ENCODE data around the gene STAT5B. TPM values are rescaled to one million over a fixed set of nuclear protein-coding genes. Genes with fewer than 3 reads are reported as not detected.
A peak's percentile ranks its signal among the peaks of the same experiment; 100 is the strongest.

STAT5B gene
- total and polyA plus RNA-seq, 4 experiments from 2014 or later, result 91.3 to 261 (median 195) TPM

GRCh38 chr17:42272162-42272907 lies 3.9 kb downstream of the STAT5B start:
- ChIA-PET CTCF (ENCODE audit: partially characterized antibody) (interaction anchor here (1.1 to 3.9 kb wide), 3 partner anchors 12 to 23 kb away, joined by 3 to 35 read pairs (median 28); no protein-coding TSS in a partner anchor), POLR2A (ENCODE audit: partially characterized antibody) (interaction anchor here (2.1 to 13.6 kb wide), 5 partner anchors 16 to 116 kb away, joined by 8 to 286 read pairs (median 59); partner anchors contain the start of genes STAT3 and STAT5A)
- Histone ChIP-seq H3K36me3 (ENCODE audit: insufficient read depth, low read length) (no peaks in the 10 kb centered on the region), H3K27me3 (ENCODE audit: insufficient read depth, low read length) (no peaks in the 10 kb centered on the region), H3K27ac (ENCODE audit: low read depth, low read length) (peak overlapping the region; percentile 92), H3K4me1 (ENCODE audit: insufficient read depth, low read length) (peaks cover 79% of the 10 kb centered on the region), H3K9me3 (ENCODE audit: control insufficient read depth in 1 of 2, low read length in 2 of 2) (no peaks in the 10 kb centered on the region), H3K4me3 (ENCODE audit: low read length in 2 of 2) (peak overlapping the region; percentile 45 to 87)
- Mint-ChIP-seq H3K27ac (peak overlapping the region; percentile 96 to 100 (median 99)), H3K9me3 (peaks cover 0 to 4% (median 0%) of the 10 kb centered on the region in 8 donors), H3K4me3 (peak overlapping the region; percentile 79 to 100 (median 98)), H3K36me3 (peaks cover 3 to 33% of the 10 kb centered on the region in 2 donors), H3K4me1 (peaks cover 48 to 89% (median 65%) of the 10 kb centered on the region in 4 donors), H3K27me3 (no peaks in the 10 kb centered on the region)
- intact Hi-C loops (cut with micrococcal nuclease), result loop anchor here (1.0 to 10.0 kb wide), 2 partner anchors 24 to 48 kb away; no protein-coding TSS in a partner anchor
- peak in 4 of 5 donors; percentile 65 to 75 (median 68) for DNase-seq

GRCh38 chr17:42271779-42272035 lies 4.5 kb downstream of the STAT5B start:
- intact Hi-C loops (cut with micrococcal nuclease), result loop anchor here (1.0 to 10.0 kb wide), 2 partner anchors 23 to 47 kb away; no protein-coding TSS in a partner anchor
- Mint-ChIP-seq H3K4me1 (peaks cover 49 to 89% (median 65%) of the 10 kb centered on the region in 4 donors), H3K27ac (peak overlapping the region; percentile 96 to 100 (median 99)), H3K27me3 (no peaks in the 10 kb centered on the region), H3K36me3 (peaks cover 3 to 36% of the 10 kb centered on the region in 2 donors), H3K9me3 (peaks cover 0 to 4% (median 0%) of the 10 kb centered on the region in 8 donors), H3K4me3 (peak overlapping the region; percentile 79 to 100 (median 98))
- Histone ChIP-seq H3K27me3 (ENCODE audit: insufficient read depth, low read length) (no peaks in the 10 kb centered on the region), H3K36me3 (ENCODE audit: insufficient read depth, low read length) (no peaks in the 10 kb centered on the region), H3K9me3 (ENCODE audit: control insufficient read depth in 1 of 2, low read length in 2 of 2) (no peaks in the 10 kb centered on the region), H3K27ac (ENCODE audit: low read depth, low read length) (peak overlapping the region; percentile 92), H3K4me3 (ENCODE audit: low read length in 2 of 2) (peak overlapping the region; percentile 45 to 87), H3K4me1 (ENCODE audit: insufficient read depth, low read length) (peaks cover 79% of the 10 kb centered on the region)
- CTCF ChIA-PET (ENCODE audit: partially characterized antibody), result interaction anchor here (1.1 to 3.9 kb wide), 3 partner anchors 11 to 49 kb away, joined by 3 to 28 read pairs (median 12); no protein-coding TSS in a partner anchor
- POLR2A ChIA-PET (ENCODE audit: partially characterized antibody), result interaction anchor here (1.1 to 13.6 kb wide), 5 partner anchors 16 to 117 kb away, joined by 3 to 286 read pairs (median 59); partner anchors contain the start of genes STAT3 and STAT5A
- no peak for DNase-seq

GRCh38 chr17:42271006-42271778 lies 5.0 kb downstream of the STAT5B start:
- H3K27ac Mint-ChIP-seq, result peak overlapping the region; percentile 96 to 100 (median 99)
- DNase-seq, result no peak
- H3K4me3 Mint-ChIP-seq, result peak overlapping the region; percentile 79 to 100 (median 98)
- ChIA-PET POLR2A (ENCODE audit: partially characterized antibody) (interaction anchor here (1.1 to 13.6 kb wide), 5 partner anchors 15 to 117 kb away, joined by 3 to 286 read pairs (median 59); partner anchors contain the start of genes STAT3 and STAT5A), CTCF (ENCODE audit: partially characterized antibody) (interaction anchor here (1.1 to 3.9 kb wide), 4 partner anchors 10 to 59 kb away, joined by 3 to 28 read pairs (median 8); no protein-coding TSS in a partner anchor)
- peaks cover 82% of the 10 kb centered on the region for H3K4me1 ChIP-seq (ENCODE audit: insufficient read depth, low read length)
- intact Hi-C loops (cut with micrococcal nuclease), result loop anchor here (10.0 kb wide), 1 partner anchor 46 kb away; no protein-coding TSS in a partner anchor
- H3K4me3 ChIP-seq (ENCODE audit: low read length in 2 of 2), result peak overlapping the region; percentile 45 to 87
- no peaks in the 10 kb centered on the region for H3K27me3 Mint-ChIP-seq
- peaks cover 53 to 93% (median 69%) of the 10 kb centered on the region in 4 donors for H3K4me1 Mint-ChIP-seq
- H3K9me3 Mint-ChIP-seq, result peaks cover 0 to 4% (median 0%) of the 10 kb centered on the region in 8 donors
- H3K36me3 ChIP-seq (ENCODE audit: insufficient read depth, low read length), result no peaks in the 10 kb centered on the region
- H3K9me3 ChIP-seq (ENCODE audit: control insufficient read depth in 1 of 2, low read length in 2 of 2), result no peaks in the 10 kb centered on the region
- peak overlapping the region; percentile 92 for H3K27ac ChIP-seq (ENCODE audit: low read depth, low read length)
- H3K27me3 ChIP-seq (ENCODE audit: insufficient read depth, low read length), result no peaks in the 10 kb centered on the region
- peaks cover 7 to 40% of the 10 kb centered on the region in 2 donors for H3K36me3 Mint-ChIP-seq

GRCh38 chr17:42270596-42270995 lies 5.6 kb downstream of the STAT5B start:
- intact Hi-C loops (cut with micrococcal nuclease), result loop anchor here (10.0 kb wide), 1 partner anchor 46 kb away; no protein-coding TSS in a partner anchor
- ChIA-PET CTCF (ENCODE audit: partially characterized antibody) (interaction anchor here (1.1 to 3.9 kb wide), 3 partner anchors 22 to 59 kb away, joined by 3 to 28 read pairs (median 12); no protein-coding TSS in a partner anchor), POLR2A (ENCODE audit: partially characterized antibody) (interaction anchor here (1.1 to 13.6 kb wide), 4 partner anchors 9 to 20 kb away, joined by 3 to 286 read pairs (median 140); partner anchors contain the start of gene STAT5A)
- peaks cover 0 to 4% (median 0%) of the 10 kb centered on the region in 8 donors for H3K9me3 Mint-ChIP-seq
- no peak for DNase-seq
- no peaks in the 10 kb centered on the region for H3K36me3 ChIP-seq (ENCODE audit: insufficient read depth, low read length)
- H3K27ac Mint-ChIP-seq, result peak overlapping the region; percentile 96 to 100 (median 99)
- H3K27ac ChIP-seq (ENCODE audit: low read depth, low read length), result peak overlapping the region; percentile 92
- H3K4me1 ChIP-seq (ENCODE audit: insufficient read depth, low read length), result peaks cover 82% of the 10 kb centered on the region
- no peak overlapping the region for H3K4me3 ChIP-seq (ENCODE audit: low read length in 2 of 2)
- no peaks in the 10 kb centered on the region for H3K27me3 ChIP-seq (ENCODE audit: insufficient read depth, low read length)
- peak overlapping the region; percentile 26 to 100 (median 98) for H3K4me3 Mint-ChIP-seq
- no peaks in the 10 kb centered on the region for H3K27me3 Mint-ChIP-seq
- H3K9me3 ChIP-seq (ENCODE audit: control insufficient read depth in 1 of 2, low read length in 2 of 2), result no peaks in the 10 kb centered on the region
- peaks cover 7 to 39% of the 10 kb centered on the region in 2 donors for H3K36me3 Mint-ChIP-seq
- peaks cover 53 to 93% (median 69%) of the 10 kb centered on the region in 4 donors for H3K4me1 Mint-ChIP-seq

GRCh38 chr17:42270170-42270535 lies 6.0 kb downstream of the STAT5B start:
- H3K4me3 Mint-ChIP-seq, result peak overlapping the region in 7 of 8 donors; percentile 26 to 82 (median 65)
- H3K27me3 ChIP-seq (ENCODE audit: insufficient read depth, low read length), result no peaks in the 10 kb centered on the region
- H3K4me1 ChIP-seq (ENCODE audit: insufficient read depth, low read length), result peaks cover 82% of the 10 kb centered on the region
- H3K9me3 Mint-ChIP-seq, result peaks cover 0 to 1% (median 0%) of the 10 kb centered on the region in 8 donors
- POLR2A ChIA-PET (ENCODE audit: partially characterized antibody), result interaction anchor here (0.6 to 13.6 kb wide), 4 partner anchors 9 to 117 kb away, joined by 3 to 286 read pairs (median 140); partner anchors contain the start of gene STAT5A
- no peaks in the 10 kb centered on the region for H3K36me3 ChIP-seq (ENCODE audit: insufficient read depth, low read length)
- H3K9me3 ChIP-seq (ENCODE audit: control insufficient read depth in 1 of 2, low read length in 2 of 2), result no peaks in the 10 kb centered on the region
- H3K27ac Mint-ChIP-seq, result peak overlapping the region; percentile 96 to 100 (median 99)
- H3K4me1 Mint-ChIP-seq, result peaks cover 53 to 93% (median 69%) of the 10 kb centered on the region in 4 donors
- H3K4me3 ChIP-seq (ENCODE audit: low read length in 2 of 2), result no peak overlapping the region
- no peak for DNase-seq
- peaks cover 3 to 37% of the 10 kb centered on the region in 2 donors for H3K36me3 Mint-ChIP-seq
- intact Hi-C loops (cut with micrococcal nuclease), result loop anchor here (10.0 kb wide), 1 partner anchor 45 kb away; no protein-coding TSS in a partner anchor
- no peaks in the 10 kb centered on the region for H3K27me3 Mint-ChIP-seq
- CTCF ChIA-PET (ENCODE audit: partially characterized antibody), result interaction anchor here (1.3 to 3.9 kb wide), 3 partner anchors 21 to 91 kb away, joined by 4 to 28 read pairs (median 12); no protein-coding TSS in a partner anchor
- H3K27ac ChIP-seq (ENCODE audit: low read depth, low read length), result peak overlapping the region; percentile 92

- ChIA-PET POLR2A (ENCODE audit: partially characterized antibody) (interaction anchor here (0.8 to 13.6 kb wide), 8 partner anchors 7 to 120 kb away, joined by 4 to 286 read pairs (median 11); partner anchors contain the start of genes STAT3, STAT5A and STAT5B), CTCF (ENCODE audit: partially characterized antibody) (interaction anchor here (0.7 to 3.9 kb wide), 3 partner anchors 16 to 46 kb away, joined by 4 to 28 read pairs (median 11); no protein-coding TSS in a partner anchor)
- Histone ChIP-seq H3K27ac (ENCODE audit: low read depth, low read length) (peak overlapping the region; percentile 92), H3K36me3 (ENCODE audit: insufficient read depth, low read length) (no peaks in the 10 kb centered on the region), H3K4me3 (ENCODE audit: low read length in 2 of 2) (no peak overlapping the region), H3K27me3 (ENCODE audit: insufficient read depth, low read length) (no peaks in the 10 kb centered on the region), H3K4me1 (ENCODE audit: insufficient read depth, low read length) (peaks cover 73% of the 10 kb centered on the region), H3K9me3 (ENCODE audit: control insufficient read depth in 1 of 2, low read length in 2 of 2) (no peaks in the 10 kb centered on the region)
- Mint-ChIP-seq H3K27ac (peak overlapping the region; percentile 84 to 100 (median 96)), H3K4me1 (peaks cover 46 to 80% (median 64%) of the 10 kb centered on the region in 4 donors), H3K9me3 (no peaks in the 10 kb centered on the region), H3K36me3 (peaks cover 3 to 26% of the 10 kb centered on the region in 2 donors), H3K4me3 (peak overlapping the region in 7 of 8 donors; percentile 3 to 77 (median 59)), H3K27me3 (no peaks in the 10 kb centered on the region)
- intact Hi-C loops (cut with micrococcal nuclease), result no loop called here
- no peak for DNase-seq
Observed at GRCh38 chr17:42268236-42268635, 8.0 kb downstream of the STAT5B start.
